Hematopoietic multipotent progenitor cell treated with erythropoietin and hydrocortisone succinate and interleukin-3 and kit ligand, for 15 days (in vitro differentiated cells): Measurements from ENCODE around the gene NDOR1.

Source experiments
- DNase-seq: peaks from one replicate; pipeline ENCODE4 v3.0.0-alpha.2; 2015; ENCODE audit warnings: low spot score

NDOR1 gene

GRCh38 chr9:137199411-137200121 lies 5.9 kb upstream of the NDOR1 start:
- no peak for DNase-seq

- peak; percentile 99 for DNase-seq
Observed at GRCh38 chr9:137200311-137201204, 4.9 kb upstream of the NDOR1 start, which contains the start of gene TPRN. TPRN (minus strand) TSS chr9:137200741; CDS start chr9:137200711, 30 bp downstream.

GRCh38 chr9:137201205-137201868 lies 4.2 kb upstream of the NDOR1 start:
- no peak for DNase-seq

GRCh38 chr9:137202966-137203365 lies 2.5 kb upstream of the NDOR1 start:
- DNase-seq: no peak

GRCh38 chr9:137204731-137205125 lies 772 bp upstream of the NDOR1 start:
- DNase-seq: no peak

GRCh38 chr9:137206602-137207001 lies 1.1 kb downstream of the NDOR1 start:
- peak; percentile 66 for DNase-seq

- no peak for DNase-seq
Observed at GRCh38 chr9:137211532-137211931, 6.0 kb downstream of the NDOR1 start.

GRCh38 chr9:137212520-137212919 lies 7.0 kb downstream of the NDOR1 start:
- no peak for DNase-seq

- no peak for DNase-seq
Observed at GRCh38 chr9:137213160-137214060, 7.9 kb downstream of the NDOR1 start.

- DNase-seq: no peak
Observed at GRCh38 chr9:137214620-137215019, 9.1 kb downstream of the NDOR1 start.

- DNase-seq: no peak
Observed at GRCh38 chr9:137215196-137215986, 9.9 kb downstream of the NDOR1 start.

GRCh38 chr9:137216188-137216965 lies 10.9 kb downstream of the NDOR1 start:
- no peak for DNase-seq

GRCh38 chr9:137217276-137218211 lies 12.0 kb downstream of the NDOR1 start:
- DNase-seq: no peak

GRCh38 chr9:137218212-137218753 lies 12.8 kb downstream of the NDOR1 start:
- DNase-seq: no peak

GRCh38 chr9:137218754-137219271 lies 13.3 kb downstream of the NDOR1 start:
- peak; percentile 75 for DNase-seq

- no peak for DNase-seq
Observed at GRCh38 chr9:137219757-137220316, 14.3 kb downstream of the NDOR1 start.

GRCh38 chr9:137220317-137221094 lies 15.0 kb downstream of the NDOR1 start:
- DNase-seq: no peak
